GM12878 (cell line): ENCODE results near the gene SASH3. TPM values are rescaled to one million over a fixed set of nuclear protein-coding genes. Genes with fewer than 3 reads are reported as not detected.
A peak's percentile ranks its signal among the peaks of the same experiment; 100 is the strongest.

Source experiments
- ATAC-seq: fragments of 200-7000 bp; cut with Tn5 transposase; 3 replicates; pipeline ENCODE4 v1.9.1; 2020; ENCODE audit warnings: mild to moderate bottlenecking, moderate library complexity
- BruUV-seq: library from RNA; stranded (reverse); fragments of 400-500 nt; replicated peaks from 2 replicates; lab custom pipeline; 2021; lab: Mats Ljungman, UMichigan
- CTCF ChIA-PET: fragments of 300-600 bp; sonication (Branson Sonifier 250); formaldehyde crosslinking; extraction: SDS; loops from one replicate; lab custom pipeline; 2021; ENCODE audit warnings: inconsistent platforms; lab: Yijun Ruan, JAX
- POLR2A ChIA-PET: fragments of 350-600 bp; formaldehyde crosslinking; extraction: SDS; loops from one replicate; lab custom pipeline; 2021; ENCODE audit warnings: inconsistent platforms; lab: Charles Lee
- RAD21 ChIA-PET: fragments of 300-600 bp; sonication (Branson Sonifier 250); formaldehyde crosslinking; loops from one replicate; lab custom pipeline; 2023; ENCODE audit warnings: antibody characterized with exemption; ENCODE audit not compliant: unreplicated experiment; lab: Charles Lee
- SMC1A ChIA-PET: fragments of 300-600 bp; sonication (Branson Sonifier 250); formaldehyde crosslinking; loops from one replicate; lab custom pipeline; 2023; ENCODE audit not compliant: unreplicated experiment, uncharacterized antibody; lab: Charles Lee
- DNase-seq: peaks from one replicate; pipeline ENCODE4 v3.0.0-alpha.2; 2011; ENCODE audit warnings: low read depth, low spot score
- FAIRE-seq: peaks from 3 replicates; lab custom pipeline; 2011; peaks lifted over from hg19 to GRCh38; lab: Jason Lieb, UNC
- H2AFZ ChIP-seq: 2 replicates; pipeline ENCODE4 v1.6.0; 2011; ENCODE audit warnings: low read depth, low read length, control low read depth; ENCODE audit not compliant: control insufficient read depth
- H3K27ac ChIP-seq: 2 replicates; pipeline ENCODE4 v1.5.1; 2011; ENCODE audit warnings: control low read depth; ENCODE audit not compliant: control insufficient read depth, insufficient read depth
- H3K27me3 ChIP-seq, 2 experiments: replicated peaks in 1 of 2; 2 replicates each; pipeline versions ENCODE4 v1.6.0 to v1.6.1; 2011; ENCODE audit warnings: low read length in 1 of 2; ENCODE audit not compliant: control insufficient read depth in 2 of 2, insufficient read depth in 2 of 2
- H3K36me3 ChIP-seq, 2 experiments: 2 replicates each; pipeline ENCODE4 v1.5.1; 2011; ENCODE audit warnings: low read length in 1 of 2; ENCODE audit not compliant: control insufficient read depth in 2 of 2, insufficient read depth in 2 of 2
- H3K4me1 ChIP-seq: 2 replicates; pipeline ENCODE4 v1.6.1; 2011; ENCODE audit warnings: mild to moderate bottlenecking, low read length, moderate library complexity, mixed read lengths; ENCODE audit not compliant: control insufficient read depth, insufficient read depth
- H3K4me2 ChIP-seq: 2 replicates; pipeline ENCODE4 v1.6.0; 2011; ENCODE audit warnings: control low read depth; ENCODE audit not compliant: control insufficient read depth, insufficient read depth
- H3K4me3 ChIP-seq: fragments of 200-600 bp; sonication (generic); 2 replicates; pipeline ENCODE4 v1.5.1; 2016
- H3K79me2 ChIP-seq: 2 replicates; pipeline ENCODE4 v1.6.0; 2011; ENCODE audit warnings: low read length; ENCODE audit not compliant: control insufficient read depth, insufficient read depth
- H3K9ac ChIP-seq: 2 replicates; pipeline ENCODE4 v1.8.0; 2011; ENCODE audit warnings: low read length, control low read depth, mixed read lengths; ENCODE audit not compliant: control insufficient read depth, insufficient read depth
- H3K9me3 ChIP-seq: replicated peaks from 3 replicates; pipeline ENCODE4 v1.5.1; 2011; ENCODE audit warnings: mild to moderate bottlenecking, low read length; ENCODE audit not compliant: control insufficient read depth, insufficient read depth
- H4K20me1 ChIP-seq: 2 replicates; pipeline ENCODE4 v1.6.0; 2011; ENCODE audit not compliant: control insufficient read depth, insufficient read depth
- ASH2L ChIP-seq: fragments of 300-600, 200-600 bp; sonication (generic); IDR thresholded peaks from 2 replicates; pipeline ENCODE4 v1.6.1; 2017; ENCODE audit warnings: low read depth, mild to moderate bottlenecking, borderline replicate concordance
- ATF7 ChIP-seq: fragments of 450-650 bp; IDR thresholded peaks from 2 replicates; pipeline ENCODE4 v1.6.1; 2016; ENCODE audit warnings: low read depth, mild to moderate bottlenecking
- BCLAF1 ChIP-seq: fragments of 450-650 bp; IDR thresholded peaks from 2 replicates; pipeline ENCODE4 v1.6.1; 2017; ENCODE audit warnings: antibody characterized with exemption, mild to moderate bottlenecking, moderate library complexity
- E2F4 ChIP-seq: IDR thresholded peaks from 2 replicates; pipeline ENCODE4 v1.6.1; 2012; ENCODE audit warnings: low read depth, low read length, improper control_type of control experiment
- ELK1 ChIP-seq: IDR thresholded peaks from 2 replicates; pipeline ENCODE4 v1.6.1; 2012; ENCODE audit warnings: low read depth, low read length, improper control_type of control experiment
- ETV6 ChIP-seq, 2 experiments: fragments of 450-650 bp in 1 of 2; IDR thresholded peaks in 1 of 2; conservative IDR thresholded peaks in 1 of 2; 2 replicates each; pipeline ENCODE4 v1.6.1; 2014; ENCODE audit warnings: antibody characterized with exemption in 1 of 2, borderline replicate concordance in 1 of 2, low read depth in 1 of 2, mild to moderate bottlenecking in 1 of 2, moderate library complexity in 1 of 2
- FOXM1 ChIP-seq: IDR thresholded peaks from 2 replicates; pipeline ENCODE4 v1.6.1; 2012; ENCODE audit warnings: low read depth, mild to moderate bottlenecking, inconsistent platforms, low read length, moderate library complexity
- MAX ChIP-seq: IDR thresholded peaks from 2 replicates; pipeline ENCODE4 v1.6.1; 2012; ENCODE audit warnings: low read depth, low read length, improper control_type of control experiment
- NKRF ChIP-seq: fragments of 450-650 bp; conservative IDR thresholded peaks from 2 replicates; pipeline ENCODE4 v1.6.1; 2017; ENCODE audit warnings: mild to moderate bottlenecking, moderate library complexity
- NR2C2 ChIP-seq: IDR thresholded peaks from 2 replicates; pipeline ENCODE4 v1.6.1; 2011; ENCODE audit warnings: borderline replicate concordance, low read depth; ENCODE audit not compliant: control insufficient read depth, insufficient read length
- NR2F1 ChIP-seq: fragments of 450-650 bp; conservative IDR thresholded peaks from 2 replicates; pipeline ENCODE4 v1.6.1; 2017; ENCODE audit warnings: mild to moderate bottlenecking
- RAD21 ChIP-seq: IDR thresholded peaks from 2 replicates; pipeline ENCODE4 v1.6.1; 2011; ENCODE audit warnings: mild to moderate bottlenecking, low read depth, low read length, moderate library complexity; ENCODE audit not compliant: insufficient read depth
- RCOR1 ChIP-seq: conservative IDR thresholded peaks from 2 replicates; pipeline ENCODE4 v1.6.1; 2012; ENCODE audit warnings: low read depth, low read length, improper control_type of control experiment
- RUNX3 ChIP-seq: IDR thresholded peaks from 2 replicates; pipeline ENCODE4 v1.6.1; 2012; ENCODE audit warnings: low read length, inconsistent platforms
- STAT1 ChIP-seq: fragments of 450-650 bp; conservative IDR thresholded peaks from 2 replicates; pipeline ENCODE4 v1.6.1; 2014; ENCODE audit warnings: antibody characterized with exemption, mild to moderate bottlenecking
- TARDBP ChIP-seq: IDR thresholded peaks from 2 replicates; pipeline ENCODE4 v1.6.1; 2016; ENCODE audit warnings: borderline replicate concordance
- ZBED1 ChIP-seq: IDR thresholded peaks from 2 replicates; pipeline ENCODE4 v1.6.1; 2016; ENCODE audit warnings: borderline replicate concordance
- WGBS: methylation state at CpG from one replicate; pipeline ENCODE4 v1.1.6; 2016; ENCODE audit warnings: low lambda C conversion rate; ENCODE audit not compliant: insufficient replicate concordance, insufficient coverage; ENCODE audit errors: missing lambda C conversion rate; 5-methylcytosine and 5-hydroxymethylcytosine counted together
- in situ Hi-C: fragments of 300-500 bp; cut with MboI; formaldehyde crosslinking; loops from 9 replicates; pipeline ENCODE4 v1.14.3; 2018; ENCODE audit warnings: mixed read lengths
- intact Hi-C: fragments of 100-400 bp; cut with micrococcal nuclease; formaldehyde crosslinking; loops from one replicate; pipeline ENCODE4 v1.14.2; 2022; ENCODE audit not compliant: unreplicated experiment
- polyA plus RNA-seq, 11 experiments: library from polyadenylated mRNA; depleted of rRNA in 4 of 11; unstranded in 6 of 11; stranded (reverse) in 5 of 11; fragments of >200 nt; fragmentation: Nextera tagmentation in 4 of 11; fragmentation: Illumina TruSeq in 1 of 11; extraction: Ambion mirVana in 4 of 11; extraction: Trizol in 1 of 11; gene quantifications; 1 replicate in 1 of 11; 2 replicates in 10 of 11; pipeline versions ENCODE4 v1.2.1 to v1.2.3, GENCODE V29; 2011 to 2016; ENCODE audit warnings: inconsistent platforms in 2 of 11, missing spikeins in 2 of 11, low read depth in 1 of 11
- total RNA-seq, 4 experiments: library from RNA; depleted of rRNA in 3 of 4; stranded (reverse); fragments of >200 nt in 3 of 4; fragmentation: Illumina TruSeq in 1 of 4; extraction: Trizol in 1 of 4; gene quantifications; 2 replicates each; pipeline versions ENCODE4 v1.2.1 to v1.2.3, GENCODE V29; 2013 to 2021

The SASH3 gene
- total and polyA plus RNA-seq, 10 of the 15 experiments (the other 5 are each of a cell fraction or from before 2014, with no cell fraction given): 23.1 to 233 (median 160) TPM

GRCh38 chrX:129802863-129803262 is 23.1 kb downstream of the SASH3 start:
- Histone ChIP-seq H3K9me3 (no peaks in the 10 kb centered on the region), H3K4me3 (no peak overlapping the region), H3K4me2 (no peak overlapping the region), H3K27ac (no peak overlapping the region), H4K20me1 (no peaks in the 10 kb centered on the region), H3K36me3 (peaks cover 0 to 2% of the 10 kb centered on the region in 2 experiments; a peak in 2 of 4 replicates), H2AFZ (no peak overlapping the region), H3K4me1 (no peaks in the 10 kb centered on the region), H3K9ac (no peak overlapping the region), H3K79me2 (no peaks in the 10 kb centered on the region), H3K27me3 (no peaks in the 10 kb centered on the region)
- FAIRE-seq (peak; percentile 13), ATAC-seq (no peak), DNase-seq (no peak)
- no TSS peak for BruUV-seq
- ChIA-PET POLR2A (no interaction called here), SMC1A (interaction anchor here (1.0 to 1.3 kb wide), 3 partner anchors 10 to 20 kb away, joined by 3 to 4 read pairs (median 3); no protein-coding TSS in a partner anchor), CTCF (interaction anchor here (0.8 to 1.9 kb wide), 3 partner anchors 20 to 167 kb away, joined by 3 to 4 read pairs (median 4); no protein-coding TSS in a partner anchor), RAD21 (no interaction called here)
- TF ChIP-seq RUNX3 (no peak), STAT1 (no peak), ASH2L (no peak), E2F4 (no peak), BCLAF1 (no peak), ZBED1 (no peak), NKRF (no peak), MAX (no peak), NR2F1 (no peak), ETV6 (conservative IDR thresholded peaks at IDR 0.05 in 1 of 2, IDR thresholded peaks at IDR 0.05 in 1 of 2; ENCODE audit: borderline replicate concordance in 1 of 2, low read depth in 1 of 2) (no peak), ATF7 (no peak), FOXM1 (no peak), RCOR1 (no peak), TARDBP (no peak), ELK1 (no peak), NR2C2 (no peak), RAD21 (no peak)
- in situ Hi-C loops (no loop called here), intact Hi-C loops (no loop called here)
- WGBS: 0% methylated on average over 1 of the region's 1 CpG
